ENCODE measurements around the gene CABLES1. TPM values are rescaled to one million over a fixed set of nuclear protein-coding genes. Genes with fewer than 3 reads are reported as not detected.
A peak's percentile ranks its signal among the peaks of the same experiment; 100 is the strongest.

Gene CABLES1
- total RNA-seq, 1 experiment from 2014 or later: 11.8 TPM

GRCh38 chr18:23231340-23232021, 96.2 kb downstream of the CABLES1 start:
- DNase-seq: peak; percentile 58 to 76
- BruUV-seq (replicated peaks): TSS peak; percentile 45
- no peaks in the 10 kb centered on the region for H4K20me1 ChIP-seq (ENCODE audit: insufficient read depth)
- H3K4me2 ChIP-seq: peak overlapping the region; percentile 26; the same call in 1 of the 2 replicates
- H3K4me1 ChIP-seq (replicated peaks; ENCODE audit: insufficient read depth): peaks cover 17% of the 10 kb centered on the region
- intact Hi-C loops (cut with micrococcal nuclease; ENCODE audit: unreplicated experiment): loop anchor here (1.0 kb wide), 1 partner anchor 100 kb away; no protein-coding TSS in a partner anchor
- TF ChIP-seq EZH2 (IDR thresholded peaks at IDR 0.05; ENCODE audit: low read depth): no peak
- no peak for TF ChIP-seq CTCF (conservative IDR thresholded peaks at IDR 0.05)
- H3K27me3 ChIP-seq (ENCODE audit: insufficient read depth, low read depth): no peaks in the 10 kb centered on the region
- ChIA-PET CTCF (no interaction called here), POLR2A (ENCODE audit: unreplicated experiment) (no interaction called here)
- H2AFZ ChIP-seq: no peak overlapping the region
- H3K9me3 ChIP-seq (ENCODE audit: insufficient read depth, low read depth): no peaks in the 10 kb centered on the region
- H3K79me2 ChIP-seq (ENCODE audit: low read depth): no peaks in the 10 kb centered on the region
- H3K36me3 ChIP-seq (ENCODE audit: low read depth): no peaks in the 10 kb centered on the region
- H3F3A ChIP-seq (ENCODE audit: insufficient read depth, low read depth): no peaks in the 10 kb centered on the region; the same call in 1 of the 2 replicates
- H3K9me2 ChIP-seq (ENCODE audit: insufficient read depth): no peaks in the 10 kb centered on the region
- H3K4me3 ChIP-seq: no peak overlapping the region
- peak overlapping the region; percentile 29; the same call in 1 of the 2 replicates for H3K27ac ChIP-seq

- intact Hi-C loops (cut with micrococcal nuclease; ENCODE audit: unreplicated experiment): no loop called here
- Histone ChIP-seq H3K4me3 (no peak overlapping the region), H3K27me3 (ENCODE audit: insufficient read depth, low read depth) (no peaks in the 10 kb centered on the region), H2AFZ (no peak overlapping the region), H3F3A (ENCODE audit: insufficient read depth, low read depth) (no peaks in the 10 kb centered on the region; the same call in 1 of the 2 replicates), H3K79me2 (ENCODE audit: low read depth) (no peaks in the 10 kb centered on the region), H3K4me1 (replicated peaks; ENCODE audit: insufficient read depth) (peaks cover 17% of the 10 kb centered on the region), H3K27ac (no peak overlapping the region), H3K36me3 (ENCODE audit: low read depth) (no peaks in the 10 kb centered on the region), H3K4me2 (no peak overlapping the region), H4K20me1 (ENCODE audit: insufficient read depth) (no peaks in the 10 kb centered on the region), H3K9me3 (ENCODE audit: insufficient read depth, low read depth) (no peaks in the 10 kb centered on the region), H3K9me2 (ENCODE audit: insufficient read depth) (no peaks in the 10 kb centered on the region)
- TF ChIP-seq CTCF (conservative IDR thresholded peaks at IDR 0.05): no peak
- no peak for TF ChIP-seq EZH2 (IDR thresholded peaks at IDR 0.05; ENCODE audit: low read depth)
- ChIA-PET POLR2A (ENCODE audit: unreplicated experiment) (no interaction called here), CTCF (no interaction called here)
- DNase-seq: no peak
- no TSS peak for BruUV-seq (replicated peaks)
Measured at GRCh38 chr18:23232331-23232730, 97.0 kb downstream of the CABLES1 start.

- Histone ChIP-seq H3K4me1 (replicated peaks; ENCODE audit: insufficient read depth) (peaks cover 7% of the 10 kb centered on the region; the same call in 1 of the 2 replicates), H3F3A (ENCODE audit: insufficient read depth, low read depth) (no peaks in the 10 kb centered on the region; the same call in 1 of the 2 replicates), H3K27ac (no peak overlapping the region), H4K20me1 (ENCODE audit: insufficient read depth) (no peaks in the 10 kb centered on the region), H3K4me3 (no peak overlapping the region), H3K9me2 (ENCODE audit: insufficient read depth) (no peaks in the 10 kb centered on the region), H3K79me2 (ENCODE audit: low read depth) (no peaks in the 10 kb centered on the region), H3K9me3 (ENCODE audit: insufficient read depth, low read depth) (no peaks in the 10 kb centered on the region), H3K36me3 (ENCODE audit: low read depth) (no peaks in the 10 kb centered on the region), H2AFZ (no peak overlapping the region), H3K27me3 (ENCODE audit: insufficient read depth, low read depth) (no peaks in the 10 kb centered on the region), H3K4me2 (no peak overlapping the region)
- intact Hi-C loops (cut with micrococcal nuclease; ENCODE audit: unreplicated experiment): no loop called here
- ChIA-PET CTCF (no interaction called here), POLR2A (ENCODE audit: unreplicated experiment) (no interaction called here)
- no TSS peak for BruUV-seq (replicated peaks)
- no peak for TF ChIP-seq EZH2 (IDR thresholded peaks at IDR 0.05; ENCODE audit: low read depth)
- no peak for TF ChIP-seq CTCF (conservative IDR thresholded peaks at IDR 0.05)
- DNase-seq: no peak
Measured at GRCh38 chr18:23234619-23235018, 99.3 kb downstream of the CABLES1 start.
